Sigmoid colon (tissue), 4 donors: Measurements from ENCODE around the gene CLBA1.

Experiments
- CTCF ChIP-seq, 4 experiments: fragments of 450-650 bp in 3 of 4; fragments of 200-600 bp in 1 of 4; IDR thresholded peaks; one replicate each; pipeline ENCODE4 v1.5.1; 2016 to 2019; ENCODE audit warnings: antibody characterized with exemption in 4 of 4, mild to moderate bottlenecking in 3 of 4, moderate library complexity in 2 of 4
- EP300 ChIP-seq, 4 donors: sonication (generic); formaldehyde crosslinking; IDR thresholded peaks; one replicate each; pipeline ENCODE4 v1.6.1; 2017; ENCODE audit warnings: antibody characterized with exemption in 4 of 4
- POLR2A ChIP-seq, 2 donors: fragments of 450-650 bp; IDR thresholded peaks; one replicate each; pipeline ENCODE4 v1.6.1; 2016; ENCODE audit warnings: antibody characterized with exemption in 2 of 2, mild to moderate bottlenecking in 2 of 2, moderate library complexity in 2 of 2
- POLR2AphosphoS5 ChIP-seq, 4 donors: sonication (generic); formaldehyde crosslinking; IDR thresholded peaks; one replicate each; pipeline ENCODE4 v1.6.1; 2017; ENCODE audit warnings: antibody characterized with exemption in 4 of 4

- TF ChIP-seq POLR2A (IDR thresholded peaks at IDR 0.05) (no peak), CTCF (IDR thresholded peaks at IDR 0.05) (no peak), POLR2AphosphoS5 (IDR thresholded peaks at IDR 0.05) (no peak), EP300 (IDR thresholded peaks at IDR 0.05) (no peak)
Measured at GRCh38 chr14:104955396-104955770, 30.2 kb upstream of the CLBA1 start.
